Measurements from ENCODE around the gene NUDT2. TPM values are rescaled to one million over a fixed set of nuclear protein-coding genes. Genes with fewer than 3 reads are reported as not detected.

Gene NUDT2
- total and polyA plus RNA-seq, 10 of the 15 experiments (the other 5 are each of a cell fraction or from before 2014, with no cell fraction given) = 24.5 to 55.1 (median 33.6) TPM

- Histone ChIP-seq H3K9ac (ENCODE audit: control insufficient read depth, insufficient read depth, low read length) (no peak overlapping the region), H3K36me3 (ENCODE audit: control insufficient read depth in 2 of 2, insufficient read depth in 2 of 2, low read length in 1 of 2) (peaks cover 7 to 21% of the 10 kb centered on the region in 2 experiments), H3K9me3 (replicated peaks; ENCODE audit: control insufficient read depth, insufficient read depth, low read length) (no peaks in the 10 kb centered on the region), H3K4me3 (no peak overlapping the region), H3K27me3 (replicated peaks in 1 of 2; ENCODE audit: control insufficient read depth in 2 of 2, insufficient read depth in 2 of 2, low read length in 1 of 2) (no peaks in the 10 kb centered on the region), H3K79me2 (ENCODE audit: control insufficient read depth, insufficient read depth, low read length) (no peaks in the 10 kb centered on the region), H4K20me1 (ENCODE audit: control insufficient read depth, insufficient read depth) (no peaks in the 10 kb centered on the region), H3K27ac (ENCODE audit: control insufficient read depth, insufficient read depth) (no peak overlapping the region), H3K4me2 (ENCODE audit: control insufficient read depth, insufficient read depth) (no peak overlapping the region), H2AFZ (ENCODE audit: control insufficient read depth, low read depth, low read length) (no peak overlapping the region), H3K4me1 (ENCODE audit: control insufficient read depth, insufficient read depth, low read length) (no peaks in the 10 kb centered on the region)
- ChIA-PET SMC1A (ENCODE audit: uncharacterized antibody, unreplicated experiment) (interaction anchor here (0.6 kb wide), 1 partner anchor 198 kb away, joined by 3 read pairs; no protein-coding TSS in a partner anchor), POLR2A (no interaction called here), RAD21 (ENCODE audit: unreplicated experiment) (no interaction called here), CTCF (interaction anchor here (0.6 kb wide), 1 partner anchor 1908 kb away, joined by 4 read pairs; no protein-coding TSS in a partner anchor)
- in situ Hi-C loops (cut with MboI) (no loop called here), intact Hi-C loops (cut with micrococcal nuclease; ENCODE audit: unreplicated experiment) (no loop called here)
- peak; percentile 27 for FAIRE-seq
- 67% methylated on average over 2 of the region's 2 CpGs for WGBS (ENCODE audit: insufficient coverage, insufficient replicate concordance, low lambda C conversion rate, missing lambda C conversion rate)
- ATAC-seq = no peak
- no peak for DNase-seq (ENCODE audit: low read depth, low spot score)
- BruUV-seq (replicated peaks) = no TSS peak
- TF ChIP-seq ATF7 (IDR thresholded peaks at IDR 0.05; ENCODE audit: low read depth) (no peak), USF1 (IDR thresholded peaks at IDR 0.05; ENCODE audit: borderline replicate concordance, extremely low read length, insufficient read depth, low read depth, low read length) (no peak), BCLAF1 (IDR thresholded peaks at IDR 0.05) (no peak), ETV6 (conservative IDR thresholded peaks at IDR 0.05 in 1 of 2, IDR thresholded peaks at IDR 0.05 in 1 of 2; ENCODE audit: borderline replicate concordance in 1 of 2, low read depth in 1 of 2) (no peak), BHLHE40 (IDR thresholded peaks at IDR 0.05; ENCODE audit: borderline replicate concordance in 1 of 2, low read depth in 2 of 2, low read length in 1 of 2) (no peak), CBX5 (IDR thresholded peaks at IDR 0.05; ENCODE audit: low read depth) (no peak), PRDM15 (CRISPR knock-in tag; IDR thresholded peaks at IDR 0.05) (no peak), HDAC6 (IDR thresholded peaks at IDR 0.05; ENCODE audit: unreplicated experiment) (no peak), SRF (IDR thresholded peaks at IDR 0.05; ENCODE audit: low read depth in 2 of 2, low read length in 2 of 2) (no peak), REST (IDR thresholded peaks at IDR 0.05; ENCODE audit: low read depth, low read length) (no peak)
These were observed 9.5 kb downstream of the NUDT2 start for GRCh38 chr9:34338665-34339385.
